Measurements from ENCODE around the gene FAM216B. TPM values are rescaled to one million over a fixed set of nuclear protein-coding genes. Genes with fewer than 3 reads are reported as not detected.

FAM216B gene
- total and polyA plus RNA-seq, 2 of the 8 experiments (the other 6 are each of a cell fraction or from before 2014, with no cell fraction given): not detected

GRCh38 chr13:42814868-42815267 lies 33.5 kb downstream of the FAM216B start:
- 0 out of 8 replicates have a peak, but pooled peaks cover 0 to 5% (median 0%) of the 10 kb centered on the region in 4 experiments for H3K36me3 ChIP-seq (ENCODE audit: control insufficient read depth in 2 of 4, insufficient read depth in 4 of 4, low read length in 3 of 4)
- no peak overlapping the region for H3K56ac ChIP-seq (replicated peaks; ENCODE audit: insufficient read length, low read depth, low read length)
- no peak overlapping the region for H3K18ac ChIP-seq (ENCODE audit: extremely low read depth, low read length)
- H2BK12ac ChIP-seq (ENCODE audit: low read depth, low read length): no peak overlapping the region
- no peak overlapping the region for H4K8ac ChIP-seq (ENCODE audit: extremely low read depth, insufficient read depth, low read length)
- no peak overlapping the region for H3K9ac ChIP-seq (replicated peaks in 1 of 4; ENCODE audit: extremely low read depth in 1 of 4, low read depth in 3 of 4, low read length in 3 of 4)
- peaks cover 7% of the 10 kb centered on the region in 2 experiments; a peak in 1 of 4 replicates for H3K9me3 ChIP-seq (ENCODE audit: insufficient read depth in 2 of 2, low read depth in 1 of 2, low read length in 1 of 2)
- no peaks in the 10 kb centered on the region; the same call in 1 of the 2 replicates for H3K23me2 ChIP-seq (ENCODE audit: low read depth, low read length)
- H3K4ac ChIP-seq (replicated peaks; ENCODE audit: insufficient read length, low read depth, low read length): no peak overlapping the region
- no peak overlapping the region for H3K4me3 ChIP-seq (ENCODE audit: extremely low read depth in 1 of 4, insufficient read depth in 2 of 4, low read depth in 3 of 4, low read length in 4 of 4)
- H3K27me3 ChIP-seq (replicated peaks in 1 of 4; ENCODE audit: control insufficient read depth in 3 of 4, extremely low read depth in 1 of 4, insufficient read depth in 3 of 4, low read length in 3 of 4): no peaks in the 10 kb centered on the region
- H3K14ac ChIP-seq (ENCODE audit: insufficient read length): no peak overlapping the region
- H3K4me2 ChIP-seq (ENCODE audit: insufficient read depth in 1 of 2, low read depth in 2 of 2, low read length in 2 of 2): no peak overlapping the region
- no peak overlapping the region for H2BK120ac ChIP-seq (replicated peaks; ENCODE audit: low read depth, low read length)
- no peaks in the 10 kb centered on the region for H3K79me2 ChIP-seq (ENCODE audit: control insufficient read depth in 1 of 2, insufficient read depth in 2 of 2, low read length in 2 of 2)
- no peaks in the 10 kb centered on the region for H4K20me1 ChIP-seq (replicated peaks in 1 of 2; ENCODE audit: control insufficient read depth in 1 of 2, insufficient read depth in 2 of 2, low read length in 2 of 2)
- H2AFZ ChIP-seq (ENCODE audit: low read length): no peak overlapping the region
- ChIA-PET POLR2A (ENCODE audit: partially characterized antibody) (interaction anchor here (1.1 kb wide), 1 partner anchor 15 kb away, joined by 3 read pairs; no protein-coding TSS in a partner anchor), CTCF (ENCODE audit: partially characterized antibody) (no interaction called here)
- no peak overlapping the region for H2BK5ac ChIP-seq (ENCODE audit: low read depth, low read length)
- no peak overlapping the region for H3K27ac ChIP-seq (ENCODE audit: low read depth, low read length)
- FAIRE-seq (no peak), DNase-seq (ENCODE audit: low read depth in 1 of 2, low spot score in 2 of 2) (no peak)
- H4K91ac ChIP-seq (replicated peaks; ENCODE audit: insufficient read length, low read length): no peak overlapping the region
- no peak overlapping the region for H3K23ac ChIP-seq (ENCODE audit: insufficient read length)
- H2AK5ac ChIP-seq (ENCODE audit: low read depth, low read length): no peak overlapping the region
- no peak overlapping the region for H2BK20ac ChIP-seq (ENCODE audit: low read length)
- 0 out of 7 replicates have a peak, but pooled peaks cover 0 to 2% (median 0%) of the 10 kb centered on the region in 4 experiments for H3K4me1 ChIP-seq (replicated peaks in 1 of 4; ENCODE audit: control insufficient read depth in 3 of 4, insufficient read depth in 4 of 4, low read length in 3 of 4)
- H3K79me1 ChIP-seq (ENCODE audit: low read depth, low read length): no peaks in the 10 kb centered on the region
- no peak overlapping the region for H4K5ac ChIP-seq (ENCODE audit: insufficient read length, low read depth, low read length)
- H2BK15ac ChIP-seq (ENCODE audit: low read length): no peak overlapping the region
- TF ChIP-seq RBBP5 (IDR thresholded peaks at IDR 0.05; ENCODE audit: borderline replicate concordance, low read depth, low read length) (no peak), GTF2F1 (IDR thresholded peaks at IDR 0.05; ENCODE audit: borderline replicate concordance, low read depth, low read length) (no peak), SP4 (IDR thresholded peaks at IDR 0.05; ENCODE audit: low read length) (no peak), CTCF (IDR thresholded peaks at IDR 0.05; ENCODE audit: control extremely low read depth in 1 of 3, insufficient read depth in 1 of 3, low read depth in 1 of 3, low read length in 3 of 3) (no peak), CBX5 (IDR thresholded peaks at IDR 0.05; ENCODE audit: low read depth, low read length) (no peak), SRF (IDR thresholded peaks at IDR 0.05; ENCODE audit: low read depth, low read length) (no peak), ATF2 (IDR thresholded peaks at IDR 0.05; ENCODE audit: low read length) (no peak), TCF12 (IDR thresholded peaks at IDR 0.05; ENCODE audit: low read depth, low read length) (no peak), CHD2 (IDR thresholded peaks at IDR 0.05; ENCODE audit: low read length) (no peak), POU5F1 (IDR thresholded peaks at IDR 0.05; ENCODE audit: low read depth, low read length) (no peak), NANOG (IDR thresholded peaks at IDR 0.05; ENCODE audit: insufficient read depth, low read depth, low read length, poor library complexity, severe bottlenecking) (no peak)
